H9 (cell line): ENCODE measurements around the gene FRRS1. TPM values are rescaled to one million over a fixed set of nuclear protein-coding genes. Genes with fewer than 3 reads are reported as not detected.

Source experiments
- DNase-seq: peaks from one replicate; pipeline ENCODE4 v3.0.0-alpha.2; 2017
- H2AFZ ChIP-seq: one replicate; pipeline ENCODE4 v1.6.1; 2013; ENCODE audit warnings: mild to moderate bottlenecking, low read length, control low read depth, moderate library complexity
- H2AK5ac ChIP-seq: 2 replicates; pipeline ENCODE4 v1.6.1; 2013; ENCODE audit warnings: low read length, control low read depth, mixed read lengths; ENCODE audit not compliant: insufficient read length
- H2BK120ac ChIP-seq: one replicate; pipeline ENCODE4 v1.6.1; 2013; ENCODE audit warnings: low read depth, mild to moderate bottlenecking, low read length, control low read depth, inconsistent platforms; ENCODE audit not compliant: poor library complexity, severe bottlenecking
- H2BK12ac ChIP-seq: 2 replicates; pipeline ENCODE4 v1.6.1; 2013; ENCODE audit warnings: low read length, control low read depth, mixed read lengths, low read depth; ENCODE audit not compliant: insufficient read length
- H2BK15ac ChIP-seq: 2 replicates; pipeline ENCODE4 v1.6.1; 2013; ENCODE audit warnings: low read depth, low read length, control low read depth
- H2BK20ac ChIP-seq: one replicate; pipeline ENCODE4 v1.6.1; 2013; ENCODE audit warnings: low read depth, mild to moderate bottlenecking, low read length, control low read depth, inconsistent platforms; ENCODE audit not compliant: poor library complexity, severe bottlenecking
- H2BK5ac ChIP-seq: 2 replicates; pipeline ENCODE4 v1.6.1; 2013; ENCODE audit warnings: low read length, control low read depth, mixed read lengths; ENCODE audit not compliant: insufficient read length
- H3K14ac ChIP-seq: 2 replicates; pipeline ENCODE4 v1.6.1; 2013; ENCODE audit warnings: low read length, control low read depth; ENCODE audit not compliant: insufficient read depth
- H3K18ac ChIP-seq: 2 replicates; pipeline ENCODE4 v1.6.1; 2013; ENCODE audit warnings: low read depth, mild to moderate bottlenecking, mixed read lengths, low read length, control low read depth; ENCODE audit not compliant: insufficient read length
- H3K23ac ChIP-seq: 2 replicates; pipeline ENCODE4 v1.6.1; 2013; ENCODE audit warnings: low read length, control low read depth, mixed read lengths, low read depth; ENCODE audit not compliant: insufficient read length
- H3K23me2 ChIP-seq: 2 replicates; pipeline ENCODE4 v1.6.1; 2013; ENCODE audit warnings: low read depth, mild to moderate bottlenecking, mixed read lengths, low read length, control low read depth; ENCODE audit not compliant: insufficient read length, poor library complexity, severe bottlenecking
- H3K27ac ChIP-seq: 2 replicates; pipeline ENCODE4 v1.5.1; 2013; ENCODE audit warnings: low read length, control low read depth, mixed read lengths, low read depth; ENCODE audit not compliant: insufficient read length
- H3K27me3 ChIP-seq: 2 replicates; pipeline ENCODE4 v1.6.1; 2013; ENCODE audit warnings: low read length, control low read depth, inconsistent platforms; ENCODE audit not compliant: insufficient read depth
- H3K4ac ChIP-seq: 2 replicates; pipeline ENCODE4 v1.6.1; 2013; ENCODE audit warnings: low read depth, mild to moderate bottlenecking, control low read depth, inconsistent platforms, low read length, moderate library complexity
- H3K4me1 ChIP-seq: 2 replicates; pipeline ENCODE4 v1.6.1; 2013; ENCODE audit warnings: low read length, control low read depth, inconsistent platforms; ENCODE audit not compliant: insufficient read depth
- H3K4me2 ChIP-seq: 2 replicates; pipeline ENCODE4 v1.6.1; 2013; ENCODE audit warnings: low read length, control low read depth, mixed read lengths; ENCODE audit not compliant: insufficient read length, insufficient read depth
- H3K56ac ChIP-seq: 2 replicates; pipeline ENCODE4 v1.6.1; 2013; ENCODE audit warnings: low read depth, mild to moderate bottlenecking, mixed read lengths, low read length, control low read depth; ENCODE audit not compliant: insufficient read length
- H3K79me1 ChIP-seq: 2 replicates; pipeline ENCODE4 v1.6.1; 2013; ENCODE audit warnings: low read depth, mild to moderate bottlenecking, moderate library complexity, low read length, control low read depth, inconsistent platforms; ENCODE audit not compliant: insufficient read depth, poor library complexity, severe bottlenecking
- H3K79me2 ChIP-seq: 2 replicates; pipeline ENCODE4 v1.6.1; 2013; ENCODE audit warnings: low read length, control low read depth, inconsistent platforms; ENCODE audit not compliant: insufficient read depth
- H3K9ac ChIP-seq: 2 replicates; pipeline ENCODE4 v1.6.1; 2013; ENCODE audit warnings: low read length, control low read depth, mixed read lengths; ENCODE audit not compliant: insufficient read length; ENCODE audit errors: extremely low read depth
- H3K9me3 ChIP-seq: one replicate; pipeline ENCODE4 v1.6.1; 2013; ENCODE audit warnings: low read depth, low read length, inconsistent platforms; ENCODE audit not compliant: control insufficient read depth
- H3T11ph ChIP-seq: one replicate; pipeline ENCODE4 v1.6.1; 2013; ENCODE audit warnings: mild to moderate bottlenecking, low read length, control low read depth, inconsistent platforms
- H4K20me1 ChIP-seq: one replicate; pipeline ENCODE4 v1.6.1; 2013; ENCODE audit not compliant: control insufficient read depth, insufficient read length, insufficient read depth
- H4K5ac ChIP-seq: 2 replicates; pipeline ENCODE4 v1.6.1; 2013; ENCODE audit warnings: low read depth, mild to moderate bottlenecking, mixed read lengths, low read length, control low read depth; ENCODE audit not compliant: insufficient read length
- H4K8ac ChIP-seq: replicated peaks from 2 replicates; pipeline ENCODE4 v1.6.1; 2013; ENCODE audit warnings: low read length, control low read depth, mixed read lengths, low read depth; ENCODE audit not compliant: insufficient read length
- H4K91ac ChIP-seq: 2 replicates; pipeline ENCODE4 v1.6.1; 2013; ENCODE audit warnings: low read depth, mild to moderate bottlenecking, moderate library complexity, mixed read lengths, low read length, control low read depth; ENCODE audit not compliant: insufficient read length
- H3K27ac Mint-ChIP-seq, 3 experiments: 2 replicates in 2 of 3; 3 replicates in 1 of 3; pipeline ENCODE4 v1.8.0; 2020 to 2021; ENCODE audit warnings: mixed read lengths in 3 of 3, mild to moderate bottlenecking in 1 of 3, moderate library complexity in 1 of 3
- H3K27me3 Mint-ChIP-seq: 2 replicates; pipeline ENCODE4 v1.8.0; 2021; ENCODE audit warnings: low read depth, mild to moderate bottlenecking, moderate library complexity, mixed read lengths
- H3K36me3 Mint-ChIP-seq, 3 experiments: 2 replicates in 2 of 3; 3 replicates in 1 of 3; pipeline ENCODE4 v1.8.0; 2020 to 2021; ENCODE audit warnings: low read depth in 3 of 3, mixed read lengths in 3 of 3; ENCODE audit not compliant: insufficient read depth in 1 of 3
- H3K4me1 Mint-ChIP-seq, 2 experiments: 2 replicates each; pipeline ENCODE4 v1.8.0; 2020; ENCODE audit warnings: mixed read lengths in 2 of 2
- H3K4me3 Mint-ChIP-seq, 2 experiments: 2 replicates in 1 of 2; 3 replicates in 1 of 2; pipeline ENCODE4 v1.8.0; 2020 to 2021; ENCODE audit warnings: mild to moderate bottlenecking in 2 of 2, mixed read lengths in 2 of 2, moderate library complexity in 1 of 2
- H3K9me3 Mint-ChIP-seq, 2 experiments: 2 replicates in 1 of 2; 3 replicates in 1 of 2; pipeline ENCODE4 v1.8.0; 2020; ENCODE audit warnings: mild to moderate bottlenecking in 2 of 2, mixed read lengths in 2 of 2, moderate library complexity in 1 of 2
- CTCF ChIP-seq: fragments of 200-600 bp; sonication (generic); conservative IDR thresholded peaks from 3 replicates; pipeline ENCODE4 v1.8.0; 2021; ENCODE audit warnings: antibody characterized with exemption, mild to moderate bottlenecking
- WGBS: extraction: QIAGEN DNeasy Blood & Tissue Kit; methylation state at CpG from one replicate; pipeline ENCODE4 v1.1.7; 2013; ENCODE audit warnings: missing lambda C conversion rate, low lambda C conversion rate, mixed read lengths; ENCODE audit not compliant: insufficient read length; ENCODE audit errors: extremely low coverage; 5-methylcytosine and 5-hydroxymethylcytosine counted together
- total RNA-seq: library from RNA; stranded (reverse); gene quantifications from 2 replicates; pipeline ENCODE4 v1.2.1, GENCODE V29; 2021

The FRRS1 gene
- total RNA-seq, 1 experiment from 2014 or later = 5.6 TPM

- no peak overlapping the region for H3K4ac ChIP-seq
- no peak overlapping the region for H2AFZ ChIP-seq
- no peak for DNase-seq
- H3T11ph ChIP-seq = no peak overlapping the region
- no peaks in the 10 kb centered on the region; a peak in 2 of 7 replicates for H3K36me3 Mint-ChIP-seq
- H3K27me3 Mint-ChIP-seq = no peaks in the 10 kb centered on the region
- H3K4me2 ChIP-seq = no peak overlapping the region
- no peak overlapping the region for H2AK5ac ChIP-seq
- H3K23me2 ChIP-seq = no peaks in the 10 kb centered on the region
- no peak overlapping the region for H3K9ac ChIP-seq
- no peak overlapping the region for H2BK120ac ChIP-seq
- no peaks in the 10 kb centered on the region for H3K79me2 ChIP-seq
- H3K14ac ChIP-seq = no peak overlapping the region
- H2BK20ac ChIP-seq = no peak overlapping the region
- no peaks in the 10 kb centered on the region for H3K79me1 ChIP-seq
- no peaks in the 10 kb centered on the region for H3K9me3 Mint-ChIP-seq
- H3K27me3 ChIP-seq = no peaks in the 10 kb centered on the region
- H2BK5ac ChIP-seq = no peak overlapping the region
- H3K9me3 ChIP-seq = no peaks in the 10 kb centered on the region
- no peak overlapping the region for H3K23ac ChIP-seq
- no peak overlapping the region for H4K91ac ChIP-seq
- no peaks in the 10 kb centered on the region for H4K20me1 ChIP-seq
- no peak overlapping the region for H2BK15ac ChIP-seq
- peaks cover 6% of the 10 kb centered on the region in 2 experiments; a peak in 3 of 4 replicates for H3K4me1 Mint-ChIP-seq
- no peak overlapping the region; a peak in 1 of 7 replicates for H3K27ac Mint-ChIP-seq
- no peaks in the 10 kb centered on the region; the same call in 1 of the 2 replicates for H3K4me1 ChIP-seq
- no peak overlapping the region for H4K8ac ChIP-seq
- H2BK12ac ChIP-seq = no peak overlapping the region
- no peak for TF ChIP-seq CTCF
- H3K56ac ChIP-seq = no peak overlapping the region
- H3K18ac ChIP-seq = no peak overlapping the region
- H4K5ac ChIP-seq = no peak overlapping the region
- no peak overlapping the region for H3K4me3 Mint-ChIP-seq
- WGBS = no CpG with 5 or more reads among the region's 1 CpG
- H3K27ac ChIP-seq = no peak overlapping the region
Observed at GRCh38 chr1:99740141-99740540, 26.3 kb downstream of the FRRS1 start.
